A549 (cell line): Measurements from ENCODE around the gene UNC5C.

ENCODE experiments used
- BHLHE40 ChIP-seq: IDR thresholded peaks from 2 replicates; pipeline ENCODE4 v1.6.1; 2012; ENCODE audit warnings: low read depth, low read length, inconsistent platforms
- CHD4 ChIP-seq: fragments of 200-600 bp; sonication (generic); IDR thresholded peaks from 2 replicates; pipeline ENCODE4 v1.6.1; 2016; ENCODE audit warnings: antibody characterized with exemption, mild to moderate bottlenecking, borderline replicate concordance
- EHF ChIP-seq: fragments of 250-450 bp; sonication (Bioruptor Pico); IDR thresholded peaks from 2 replicates; pipeline ENCODE4 v1.5.0; 2020; ENCODE audit warnings: mild to moderate bottlenecking
- HDAC2 ChIP-seq: fragments of 200-600 bp; sonication (generic); IDR thresholded peaks from 2 replicates; pipeline ENCODE4 v1.6.1; 2016
- POLR2A ChIP-seq: IDR thresholded peaks from 2 replicates; pipeline ENCODE4 v1.6.1; 2012; ENCODE audit warnings: mild to moderate bottlenecking, low read length
- POLR2AphosphoS2 ChIP-seq: conservative IDR thresholded peaks from 2 replicates; pipeline ENCODE4 v1.6.1; 2012; ENCODE audit warnings: low read length, improper control_type of control experiment, inconsistent platforms
- RAD21 ChIP-seq, 2 experiments: fragments of >200 bp in 1 of 2; sonication (Bioruptor Twin) in 1 of 2; formaldehyde crosslinking in 1 of 2; IDR thresholded peaks in 1 of 2; conservative IDR thresholded peaks in 1 of 2; 2 replicates in 1 of 2; 3 replicates in 1 of 2; pipeline ENCODE4 v1.6.1; 2012 to 2018; ENCODE audit warnings: inconsistent platforms in 1 of 2
- SMC3 ChIP-seq: fragments of >200 bp; sonication (Bioruptor Twin); formaldehyde crosslinking; IDR thresholded peaks from 3 replicates; pipeline ENCODE4 v1.6.1; 2018; ENCODE audit warnings: inconsistent platforms
- SREBF2 ChIP-seq: fragments of 450-650 bp; IDR thresholded peaks from 2 replicates; pipeline ENCODE4 v1.6.1; 2014; ENCODE audit warnings: mild to moderate bottlenecking, moderate library complexity
- TF ChIP-seq, protein P1 (sequence below): fragments of >200 bp; sonication (Bioruptor Twin); formaldehyde crosslinking; IDR thresholded peaks from 3 replicates; pipeline ENCODE4 v1.5.1; 2016
- TF ChIP-seq, protein P2 (sequence below): fragments of >200 bp; sonication (Bioruptor Twin); formaldehyde crosslinking; IDR thresholded peaks from 3 replicates; pipeline ENCODE4 v1.6.1; 2016
- TF ChIP-seq, protein P3 (sequence below): fragments of 450-650 bp; IDR thresholded peaks from 2 replicates; pipeline ENCODE4 v1.6.1; 2014; ENCODE audit warnings: antibody characterized with exemption

DNA sequence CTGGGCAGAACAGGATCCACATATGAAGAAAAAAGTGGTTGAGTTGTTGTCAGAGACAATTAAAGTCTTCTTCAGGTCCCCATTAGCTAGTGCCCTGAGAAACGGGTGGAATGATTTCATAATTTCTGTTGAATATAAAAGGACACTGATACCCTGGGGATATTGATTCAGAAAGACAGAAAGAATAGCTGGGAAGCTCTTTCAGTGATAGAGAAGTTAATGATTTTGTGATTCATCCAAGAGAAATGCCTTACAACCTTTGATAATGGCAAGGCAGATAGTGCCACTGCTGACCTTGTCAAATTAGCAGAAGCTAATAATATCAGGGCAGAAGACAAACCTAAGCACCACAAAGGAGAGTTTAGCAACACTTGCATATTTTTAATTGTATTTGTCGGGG is 37.9 kb downstream of the UNC5C start:
- TF ChIP-seq, protein P1, sequence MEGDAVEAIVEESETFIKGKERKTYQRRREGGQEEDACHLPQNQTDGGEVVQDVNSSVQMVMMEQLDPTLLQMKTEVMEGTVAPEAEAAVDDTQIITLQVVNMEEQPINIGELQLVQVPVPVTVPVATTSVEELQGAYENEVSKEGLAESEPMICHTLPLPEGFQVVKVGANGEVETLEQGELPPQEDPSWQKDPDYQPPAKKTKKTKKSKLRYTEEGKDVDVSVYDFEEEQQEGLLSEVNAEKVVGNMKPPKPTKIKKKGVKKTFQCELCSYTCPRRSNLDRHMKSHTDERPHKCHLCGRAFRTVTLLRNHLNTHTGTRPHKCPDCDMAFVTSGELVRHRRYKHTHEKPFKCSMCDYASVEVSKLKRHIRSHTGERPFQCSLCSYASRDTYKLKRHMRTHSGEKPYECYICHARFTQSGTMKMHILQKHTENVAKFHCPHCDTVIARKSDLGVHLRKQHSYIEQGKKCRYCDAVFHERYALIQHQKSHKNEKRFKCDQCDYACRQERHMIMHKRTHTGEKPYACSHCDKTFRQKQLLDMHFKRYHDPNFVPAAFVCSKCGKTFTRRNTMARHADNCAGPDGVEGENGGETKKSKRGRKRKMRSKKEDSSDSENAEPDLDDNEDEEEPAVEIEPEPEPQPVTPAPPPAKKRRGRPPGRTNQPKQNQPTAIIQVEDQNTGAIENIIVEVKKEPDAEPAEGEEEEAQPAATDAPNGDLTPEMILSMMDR, result no peak
- TF ChIP-seq EHF (CRISPR knock-in tag) (no peak), HDAC2 (no peak), POLR2AphosphoS2 (no peak), POLR2A (no peak), RAD21 (conservative IDR thresholded peaks at IDR 0.05 in 1 of 2, IDR thresholded peaks at IDR 0.05 in 1 of 2) (no peak), CHD4 (no peak), BHLHE40 (no peak), SMC3 (no peak), SREBF2 (no peak)
- TF ChIP-seq, protein P2, sequence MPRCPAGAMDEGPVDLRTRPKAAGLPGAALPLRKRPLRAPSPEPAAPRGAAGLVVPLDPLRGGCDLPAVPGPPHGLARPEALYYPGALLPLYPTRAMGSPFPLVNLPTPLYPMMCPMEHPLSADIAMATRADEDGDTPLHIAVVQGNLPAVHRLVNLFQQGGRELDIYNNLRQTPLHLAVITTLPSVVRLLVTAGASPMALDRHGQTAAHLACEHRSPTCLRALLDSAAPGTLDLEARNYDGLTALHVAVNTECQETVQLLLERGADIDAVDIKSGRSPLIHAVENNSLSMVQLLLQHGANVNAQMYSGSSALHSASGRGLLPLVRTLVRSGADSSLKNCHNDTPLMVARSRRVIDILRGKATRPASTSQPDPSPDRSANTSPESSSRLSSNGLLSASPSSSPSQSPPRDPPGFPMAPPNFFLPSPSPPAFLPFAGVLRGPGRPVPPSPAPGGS, result no peak
- TF ChIP-seq, protein P3, sequence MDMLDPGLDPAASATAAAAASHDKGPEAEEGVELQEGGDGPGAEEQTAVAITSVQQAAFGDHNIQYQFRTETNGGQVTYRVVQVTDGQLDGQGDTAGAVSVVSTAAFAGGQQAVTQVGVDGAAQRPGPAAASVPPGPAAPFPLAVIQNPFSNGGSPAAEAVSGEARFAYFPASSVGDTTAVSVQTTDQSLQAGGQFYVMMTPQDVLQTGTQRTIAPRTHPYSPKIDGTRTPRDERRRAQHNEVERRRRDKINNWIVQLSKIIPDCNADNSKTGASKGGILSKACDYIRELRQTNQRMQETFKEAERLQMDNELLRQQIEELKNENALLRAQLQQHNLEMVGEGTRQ, result no peak
